Measurements from ENCODE around the gene SYNE1.
"Not testable (repeated sequence)": the region's sequence is repeated elsewhere in the genome, so short reads cannot be mapped to it uniquely, and the experiment has no call there.

Gene SYNE1

GRCh38 chr6:152474354-152474753 is 162.8 kb downstream of the SYNE1 start:
- no peak for DNase-seq

- DNase-seq = no peak
Observed at GRCh38 chr6:152472325-152472724, 164.8 kb downstream of the SYNE1 start.

GRCh38 chr6:152471456-152472265 is 165.5 kb downstream of the SYNE1 start:
- no peak for DNase-seq

- DNase-seq = no peak
Observed at GRCh38 chr6:152463164-152463563, 174.0 kb downstream of the SYNE1 start.

- DNase-seq = peak; percentile 11
Observed at GRCh38 chr6:152462716-152463115, 174.4 kb downstream of the SYNE1 start.

GRCh38 chr6:152461556-152461955 is 175.6 kb downstream of the SYNE1 start:
- no peak for DNase-seq

- no peak for DNase-seq
Observed at GRCh38 chr6:152458648-152459644, 178.2 kb downstream of the SYNE1 start.

- no peak for DNase-seq
Observed at GRCh38 chr6:152457949-152458624, 179.1 kb downstream of the SYNE1 start.

GRCh38 chr6:152454003-152454402 is 183.2 kb downstream of the SYNE1 start:
- no peak for DNase-seq

- no peak for DNase-seq
Observed at GRCh38 chr6:152453421-152453820, 183.7 kb downstream of the SYNE1 start.

- no peak for DNase-seq
Observed at GRCh38 chr6:152452639-152453038, 184.5 kb downstream of the SYNE1 start.

- DNase-seq = no peak
Observed at GRCh38 chr6:152450519-152450918, 186.6 kb downstream of the SYNE1 start.

GRCh38 chr6:152441902-152442301 is 195.3 kb downstream of the SYNE1 start:
- DNase-seq = no peak

- DNase-seq = no peak
Observed at GRCh38 chr6:152435816-152436215, 201.3 kb downstream of the SYNE1 start.

- no peak for DNase-seq
Observed at GRCh38 chr6:152432758-152433157, 204.4 kb downstream of the SYNE1 start.

- DNase-seq = no peak
Observed at GRCh38 chr6:152428126-152428525, 209.0 kb downstream of the SYNE1 start.

GRCh38 chr6:152426276-152426675 is 210.9 kb downstream of the SYNE1 start:
- DNase-seq = no peak

- DNase-seq = no peak
Observed at GRCh38 chr6:152423216-152424103, 213.7 kb downstream of the SYNE1 start.

GRCh38 chr6:152421496-152421895 is 215.7 kb downstream of the SYNE1 start:
- DNase-seq = not testable (repeated sequence)

GRCh38 chr6:152420696-152421095 is 216.5 kb downstream of the SYNE1 start:
- DNase-seq = no peak

GRCh38 chr6:152418551-152418950 is 218.6 kb downstream of the SYNE1 start:
- DNase-seq = no peak

- no peak for DNase-seq
Observed at GRCh38 chr6:152416652-152417051, 220.5 kb downstream of the SYNE1 start.
